Right lobe of liver (tissue), 4 donors: ENCODE data around the gene PIGS.

Experiments
- CTCF ChIP-seq, 4 donors: fragments of 200-600 bp in 3 of 4; fragments of 450-650 bp in 1 of 4; IDR thresholded peaks; one replicate each; pipeline versions ENCODE4 v1.5.1 to v1.8.0; 2016 to 2022; ENCODE audit warnings: antibody characterized with exemption in 4 of 4, mild to moderate bottlenecking in 2 of 4
- POLR2A ChIP-seq: fragments of 450-650 bp; IDR thresholded peaks from one replicate; pipeline ENCODE4 v1.6.1; 2017; ENCODE audit warnings: antibody characterized with exemption, mild to moderate bottlenecking
- donor health status: DM: no; HTN: no; CAD: no.
- donor health status: DM: no; HTN: no; CAD: no.
- donor health status: DM: no; HTN: yes; CAD: no.

- TF ChIP-seq CTCF (IDR thresholded peaks at IDR 0.05) (no peak), POLR2A (no peak)
Observed at GRCh38 chr17:28524476-28525424, 46.6 kb downstream of the PIGS start.
